HepG2 (cell line): Measurements from ENCODE around the gene VPS9D1. TPM values are rescaled to one million over a fixed set of nuclear protein-coding genes. Genes with fewer than 3 reads are reported as not detected.
A peak's percentile ranks its signal among the peaks of the same experiment; 100 is the strongest.

Experiments
- ATAD3A ChIP-seq: sonication (generic); formaldehyde crosslinking; IDR thresholded peaks from 2 replicates; pipeline ENCODE4 v1.4.0; 2020; ENCODE audit warnings: missing genetic modification reagents
- GABPA ChIP-seq, 2 experiments: IDR thresholded peaks; 2 replicates each; pipeline ENCODE4 v1.6.1; 2011 to 2016; ENCODE audit warnings: low read depth in 2 of 2, low read length in 1 of 2, missing biosample characterization in 1 of 2, missing genetic modification characterization in 1 of 2
- IRX3 ChIP-seq: sonication (generic); formaldehyde crosslinking; IDR thresholded peaks from 2 replicates; pipeline ENCODE4 v1.8.1; 2023; ENCODE audit warnings: mild to moderate bottlenecking, low read depth, missing genetic modification reagents, borderline replicate concordance
- KLF11 ChIP-seq: IDR thresholded peaks from 2 replicates; pipeline ENCODE4 v1.6.1; 2016; ENCODE audit warnings: missing compliant biosample characterization
- NFE2L2 ChIP-seq: fragments of 150-350 bp; IDR thresholded peaks from 2 replicates; pipeline ENCODE4 v1.6.1; 2014; ENCODE audit warnings: low read length
- RELA ChIP-seq: sonication (generic); formaldehyde crosslinking; IDR thresholded peaks from 2 replicates; pipeline ENCODE4 v1.4.0; 2020; ENCODE audit warnings: missing genetic modification reagents
- SETDB1 ChIP-seq: sonication (generic); formaldehyde crosslinking; IDR thresholded peaks from 2 replicates; pipeline ENCODE4 v1.5.1; 2020; ENCODE audit warnings: missing genetic modification reagents, mild to moderate bottlenecking, borderline replicate concordance
- SMARCC2 ChIP-seq: fragments of 450-650 bp; IDR thresholded peaks from 2 replicates; pipeline ENCODE4 v1.6.1; 2017; ENCODE audit warnings: antibody characterized with exemption, mild to moderate bottlenecking
- STAG1 ChIP-seq: sonication (generic); formaldehyde crosslinking; IDR thresholded peaks from 2 replicates; pipeline ENCODE4 v1.4.0; 2020; ENCODE audit warnings: missing genetic modification reagents
- ZNF224 ChIP-seq: sonication (generic); formaldehyde crosslinking; IDR thresholded peaks from 2 replicates; pipeline ENCODE4 v1.5.0; 2020; ENCODE audit warnings: mild to moderate bottlenecking, missing genetic modification reagents
- ZNF292 ChIP-seq: sonication (generic); formaldehyde crosslinking; IDR thresholded peaks from 2 replicates; pipeline ENCODE4 v1.8.1; 2022; ENCODE audit warnings: mild to moderate bottlenecking, low read depth, missing genetic modification reagents, borderline replicate concordance
- ZNF619 ChIP-seq: sonication (generic); formaldehyde crosslinking; IDR thresholded peaks from 2 replicates; pipeline ENCODE4 v1.4.0; 2020; ENCODE audit warnings: mild to moderate bottlenecking, missing genetic modification reagents
- ZNF670 ChIP-seq: sonication (generic); formaldehyde crosslinking; IDR thresholded peaks from 2 replicates; pipeline ENCODE4 v1.8.0; 2022; ENCODE audit warnings: mild to moderate bottlenecking, missing genetic modification reagents, borderline replicate concordance
- ZNF780A ChIP-seq: sonication (generic); formaldehyde crosslinking; IDR thresholded peaks from 2 replicates; pipeline ENCODE4 v1.8.0; 2022; ENCODE audit warnings: mild to moderate bottlenecking, missing genetic modification reagents, moderate library complexity
- ZNF879 ChIP-seq: sonication (generic); formaldehyde crosslinking; IDR thresholded peaks from 2 replicates; pipeline ENCODE4 v1.8.1; 2023; ENCODE audit warnings: missing genetic modification reagents
- polyA plus RNA-seq, 8 experiments: library from polyadenylated mRNA; depleted of rRNA in 3 of 8; stranded (reverse) in 7 of 8; unstranded in 1 of 8; fragments of >200 nt; fragmentation: Illumina TruSeq in 4 of 8; extraction: Trizol in 4 of 8; gene quantifications; 2 replicates each; pipeline versions ENCODE4 v1.2.1 to v1.2.3, GENCODE V29; 2011 to 2016; ENCODE audit warnings: low read depth in 4 of 8, missing spikeins in 1 of 8, mixed read lengths in 1 of 8; ENCODE audit not compliant: insufficient read depth in 1 of 8
- total RNA-seq, 5 experiments: library from RNA; depleted of rRNA; stranded (reverse); fragments of >200 nt; fragmentation: Illumina TruSeq; extraction: Trizol; gene quantifications; 2 replicates each; pipeline ENCODE4 v1.2.3, GENCODE V29; 2016; ENCODE audit warnings: low read depth in 1 of 5
- TF ChIP-seq, protein P1 (sequence below): sonication (generic); formaldehyde crosslinking; IDR thresholded peaks from 2 replicates; pipeline ENCODE4 v1.5.1; 2020; ENCODE audit warnings: missing genetic modification reagents, mild to moderate bottlenecking, borderline replicate concordance
- TF ChIP-seq, protein P2 (sequence below): sonication (generic); formaldehyde crosslinking; IDR thresholded peaks from 2 replicates; pipeline ENCODE4 v1.5.0; 2020; ENCODE audit warnings: missing genetic modification reagents
- TF ChIP-seq, protein P3 (sequence below): sonication (generic); formaldehyde crosslinking; IDR thresholded peaks from 2 replicates; pipeline ENCODE4 v1.8.1; 2022; ENCODE audit warnings: low read depth, mild to moderate bottlenecking, missing genetic modification reagents
- TF ChIP-seq, protein P4 (sequence below): sonication (generic); formaldehyde crosslinking; IDR thresholded peaks from 2 replicates; pipeline ENCODE4 v1.5.1; 2020; ENCODE audit warnings: missing genetic modification reagents, mild to moderate bottlenecking, borderline replicate concordance
- TF ChIP-seq, protein P5 (sequence below): sonication (generic); formaldehyde crosslinking; IDR thresholded peaks from 2 replicates; pipeline ENCODE4 v1.8.1; 2023; ENCODE audit warnings: mild to moderate bottlenecking, missing genetic modification reagents
- TF ChIP-seq, protein P6 (sequence below): sonication (generic); formaldehyde crosslinking; IDR thresholded peaks from 2 replicates; pipeline ENCODE4 v1.8.1; 2023; ENCODE audit warnings: mild to moderate bottlenecking, missing genetic modification reagents, borderline replicate concordance

The VPS9D1 gene
- total and polyA plus RNA-seq, 2 of the 13 experiments (the other 11 are each of a cell fraction or from before 2014, with no cell fraction given): 10.1 to 13.2 TPM

DNA sequence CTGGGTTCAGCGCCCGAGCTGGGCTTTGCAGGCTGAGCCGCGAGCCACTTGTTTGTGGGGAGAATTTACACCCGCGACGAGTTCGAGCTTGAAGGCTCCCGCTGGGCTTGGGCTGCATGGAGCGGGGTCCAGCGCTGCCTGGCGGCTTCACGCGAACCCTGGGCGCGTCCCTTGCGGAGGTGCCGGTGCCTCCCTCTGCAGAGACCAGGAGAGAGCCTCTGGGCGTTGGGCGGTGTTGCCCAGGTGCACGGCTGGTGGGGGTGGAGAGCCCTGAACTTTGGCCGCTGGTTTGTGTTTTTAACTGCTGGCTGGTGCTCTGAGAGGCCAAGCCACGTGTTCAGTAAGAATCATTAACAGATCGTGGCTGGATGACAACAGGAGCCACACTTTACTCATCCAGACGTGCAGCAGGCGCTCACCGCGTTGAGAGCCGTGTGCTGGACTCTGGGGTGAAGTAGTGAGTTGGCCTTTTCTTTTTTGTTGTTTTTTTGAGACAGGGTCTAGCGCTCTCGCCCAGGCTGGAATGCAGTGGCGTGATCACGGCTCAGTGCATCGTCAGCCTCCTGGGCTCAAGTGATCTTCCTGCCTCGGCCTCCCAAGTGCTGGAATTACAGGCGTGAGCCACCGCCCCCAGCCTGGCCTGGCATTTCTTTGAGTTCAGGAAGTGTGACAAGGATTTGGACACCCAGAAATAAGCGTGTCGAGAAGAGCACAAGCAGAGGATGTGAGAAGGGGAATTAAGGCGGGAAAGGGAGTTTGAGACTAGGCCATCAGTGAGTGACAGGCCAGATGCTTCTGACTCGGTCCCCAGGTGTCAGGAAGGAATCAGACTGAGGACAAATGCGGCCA lies 33.4 kb downstream of the VPS9D1 start (continued):
- TF ChIP-seq KLF11 (CRISPR knock-in tag): peak; percentile 98
- TF ChIP-seq, protein P1, sequence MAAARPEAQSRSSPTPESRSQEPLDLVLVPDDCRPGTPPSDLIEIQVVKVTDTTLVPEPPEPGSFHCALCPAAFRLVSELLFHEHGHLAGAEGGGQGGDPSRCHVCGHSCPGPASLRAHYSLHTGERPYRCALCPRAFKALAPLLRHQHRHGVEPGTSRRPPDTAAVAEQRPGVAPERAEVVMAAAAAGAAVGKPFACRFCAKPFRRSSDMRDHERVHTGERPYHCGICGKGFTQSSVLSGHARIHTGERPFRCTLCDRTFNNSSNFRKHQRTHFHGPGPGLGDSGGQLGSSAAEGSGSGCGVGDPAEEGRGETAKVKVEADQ: peak; percentile 97
- TF ChIP-seq, protein P2, sequence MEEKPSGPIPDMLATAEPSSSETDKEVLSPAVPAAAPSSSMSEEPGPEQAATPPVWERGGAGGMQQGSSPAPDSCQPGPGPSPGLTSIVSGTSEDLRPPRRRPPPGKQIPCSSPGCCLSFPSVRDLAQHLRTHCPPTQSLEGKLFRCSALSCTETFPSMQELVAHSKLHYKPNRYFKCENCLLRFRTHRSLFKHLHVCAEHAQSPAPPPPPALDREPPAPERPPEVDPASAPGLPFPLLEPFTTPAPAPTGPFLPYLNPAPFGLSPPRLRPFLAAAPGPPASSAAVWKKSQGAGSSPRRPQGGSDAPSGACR (CRISPR knock-in tag): peak; percentile 88; the same call in 1 of the 2 replicates
- TF ChIP-seq ZNF780A: peak; percentile 93; the same call in 1 of the 2 replicates
- TF ChIP-seq ZNF292: peak; percentile 98
- no peak for TF ChIP-seq NFE2L2
- peak; percentile 98 for TF ChIP-seq IRX3 (CRISPR knock-in tag)
- TF ChIP-seq GABPA (IDR thresholded peaks at IDR 0.05; ENCODE audit: low read depth, low read length): no peak
- peak; percentile 77 for TF ChIP-seq GABPA (CRISPR knock-in tag; IDR thresholded peaks at IDR 0.05; ENCODE audit: low read depth)
- 0 out of 2 replicates have a peak, but pooled peaks have one; percentile 54 for TF ChIP-seq SETDB1 (CRISPR knock-in tag)
- TF ChIP-seq, protein P3, sequence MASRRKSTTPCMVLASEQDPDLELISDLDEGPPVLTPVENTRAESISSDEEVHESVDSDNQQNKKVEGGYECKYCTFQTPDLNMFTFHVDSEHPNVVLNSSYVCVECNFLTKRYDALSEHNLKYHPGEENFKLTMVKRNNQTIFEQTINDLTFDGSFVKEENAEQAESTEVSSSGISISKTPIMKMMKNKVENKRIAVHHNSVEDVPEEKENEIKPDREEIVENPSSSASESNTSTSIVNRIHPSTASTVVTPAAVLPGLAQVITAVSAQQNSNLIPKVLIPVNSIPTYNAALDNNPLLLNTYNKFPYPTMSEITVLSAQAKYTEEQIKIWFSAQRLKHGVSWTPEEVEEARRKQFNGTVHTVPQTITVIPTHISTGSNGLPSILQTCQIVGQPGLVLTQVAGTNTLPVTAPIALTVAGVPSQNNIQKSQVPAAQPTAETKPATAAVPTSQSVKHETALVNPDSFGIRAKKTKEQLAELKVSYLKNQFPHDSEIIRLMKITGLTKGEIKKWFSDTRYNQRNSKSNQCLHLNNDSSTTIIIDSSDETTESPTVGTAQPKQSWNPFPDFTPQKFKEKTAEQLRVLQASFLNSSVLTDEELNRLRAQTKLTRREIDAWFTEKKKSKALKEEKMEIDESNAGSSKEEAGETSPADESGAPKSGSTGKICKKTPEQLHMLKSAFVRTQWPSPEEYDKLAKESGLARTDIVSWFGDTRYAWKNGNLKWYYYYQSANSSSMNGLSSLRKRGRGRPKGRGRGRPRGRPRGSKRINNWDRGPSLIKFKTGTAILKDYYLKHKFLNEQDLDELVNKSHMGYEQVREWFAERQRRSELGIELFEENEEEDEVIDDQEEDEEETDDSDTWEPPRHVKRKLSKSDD (CRISPR knock-in tag): peak; percentile 94
- TF ChIP-seq, protein P4, sequence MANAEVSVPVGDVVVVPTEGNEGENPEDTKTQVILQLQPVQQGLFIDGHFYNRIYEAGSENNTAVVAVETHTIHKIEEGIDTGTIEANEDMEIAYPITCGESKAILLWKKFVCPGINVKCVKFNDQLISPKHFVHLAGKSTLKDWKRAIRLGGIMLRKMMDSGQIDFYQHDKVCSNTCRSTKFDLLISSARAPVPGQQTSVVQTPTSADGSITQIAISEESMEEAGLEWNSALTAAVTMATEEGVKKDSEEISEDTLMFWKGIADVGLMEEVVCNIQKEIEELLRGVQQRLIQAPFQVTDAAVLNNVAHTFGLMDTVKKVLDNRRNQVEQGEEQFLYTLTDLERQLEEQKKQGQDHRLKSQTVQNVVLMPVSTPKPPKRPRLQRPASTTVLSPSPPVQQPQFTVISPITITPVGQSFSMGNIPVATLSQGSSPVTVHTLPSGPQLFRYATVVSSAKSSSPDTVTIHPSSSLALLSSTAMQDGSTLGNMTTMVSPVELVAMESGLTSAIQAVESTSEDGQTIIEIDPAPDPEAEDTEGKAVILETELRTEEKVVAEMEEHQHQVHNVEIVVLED (CRISPR knock-in tag): peak; percentile 87
- peak; percentile 91; the same call in 1 of the 2 replicates for TF ChIP-seq ZNF619 (CRISPR knock-in tag)
- peak; percentile 67; the same call in 1 of the 2 replicates for TF ChIP-seq ZNF879 (CRISPR knock-in tag)
- TF ChIP-seq SMARCC2: no peak
- TF ChIP-seq STAG1: peak; percentile 58
- peak; percentile 99 for TF ChIP-seq ZNF670 (CRISPR knock-in tag)
- TF ChIP-seq, protein P5, sequence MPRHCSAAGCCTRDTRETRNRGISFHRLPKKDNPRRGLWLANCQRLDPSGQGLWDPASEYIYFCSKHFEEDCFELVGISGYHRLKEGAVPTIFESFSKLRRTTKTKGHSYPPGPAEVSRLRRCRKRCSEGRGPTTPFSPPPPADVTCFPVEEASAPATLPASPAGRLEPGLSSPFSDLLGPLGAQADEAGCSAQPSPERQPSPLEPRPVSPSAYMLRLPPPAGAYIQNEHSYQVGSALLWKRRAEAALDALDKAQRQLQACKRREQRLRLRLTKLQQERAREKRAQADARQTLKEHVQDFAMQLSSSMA (CRISPR knock-in tag): peak; percentile 51; the same call in 1 of the 2 replicates
- TF ChIP-seq RELA (CRISPR knock-in tag): no peak; the same call in 1 of the 2 replicates
- peak; percentile 100 for TF ChIP-seq ZNF224 (CRISPR knock-in tag)
- TF ChIP-seq, protein P6, sequence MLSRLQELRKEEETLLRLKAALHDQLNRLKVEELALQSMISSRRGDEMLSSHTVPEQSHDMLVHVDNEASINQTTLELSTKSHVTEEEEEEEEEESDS (CRISPR knock-in tag): peak; percentile 97
- no peak; the same call in 1 of the 2 replicates for TF ChIP-seq ATAD3A
